RWPE1 (cell line): ENCODE data around the gene ARHGAP1.

Experiments used
- CTCF ChIA-PET: fragments of 350-600 bp; sonication (Branson Sonifier 250); formaldehyde crosslinking; extraction: SDS; loops from one replicate; lab custom pipeline; 2021; lab: Yijun Ruan, JAX
- POLR2A ChIA-PET: fragments of 400-600 bp; formaldehyde crosslinking; extraction: SDS; loops from one replicate; lab custom pipeline; 2020; ENCODE audit warnings: antibody characterized with exemption; ENCODE audit not compliant: low non-redundant PET; lab: Yijun Ruan, JAX
- DNase-seq: peaks from one replicate; pipeline ENCODE4 v3.0.0; 2012; ENCODE audit warnings: low spot score
- H3K27ac ChIP-seq: fragments of 450-650 bp; 2 replicates; pipeline ENCODE4 v1.5.1; 2017
- TF ChIP-seq, protein P1 (sequence below): fragments of 450-650 bp; conservative IDR thresholded peaks from 2 replicates; pipeline ENCODE4 v1.5.1; 2017; ENCODE audit warnings: low read depth, mild to moderate bottlenecking

ARHGAP1 gene

GRCh38 chr11:46682773-46683752 is 17.4 kb downstream of the ARHGAP1 start:
- TF ChIP-seq, protein P1, sequence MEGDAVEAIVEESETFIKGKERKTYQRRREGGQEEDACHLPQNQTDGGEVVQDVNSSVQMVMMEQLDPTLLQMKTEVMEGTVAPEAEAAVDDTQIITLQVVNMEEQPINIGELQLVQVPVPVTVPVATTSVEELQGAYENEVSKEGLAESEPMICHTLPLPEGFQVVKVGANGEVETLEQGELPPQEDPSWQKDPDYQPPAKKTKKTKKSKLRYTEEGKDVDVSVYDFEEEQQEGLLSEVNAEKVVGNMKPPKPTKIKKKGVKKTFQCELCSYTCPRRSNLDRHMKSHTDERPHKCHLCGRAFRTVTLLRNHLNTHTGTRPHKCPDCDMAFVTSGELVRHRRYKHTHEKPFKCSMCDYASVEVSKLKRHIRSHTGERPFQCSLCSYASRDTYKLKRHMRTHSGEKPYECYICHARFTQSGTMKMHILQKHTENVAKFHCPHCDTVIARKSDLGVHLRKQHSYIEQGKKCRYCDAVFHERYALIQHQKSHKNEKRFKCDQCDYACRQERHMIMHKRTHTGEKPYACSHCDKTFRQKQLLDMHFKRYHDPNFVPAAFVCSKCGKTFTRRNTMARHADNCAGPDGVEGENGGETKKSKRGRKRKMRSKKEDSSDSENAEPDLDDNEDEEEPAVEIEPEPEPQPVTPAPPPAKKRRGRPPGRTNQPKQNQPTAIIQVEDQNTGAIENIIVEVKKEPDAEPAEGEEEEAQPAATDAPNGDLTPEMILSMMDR, result no peak
- DNase-seq, result no peak
- CTCF ChIA-PET, result interaction anchor here (0.6 kb wide), 2 partner anchors 19 to 1104 kb away, joined by 3 to 5 read pairs; no protein-coding TSS in a partner anchor
- POLR2A ChIA-PET, result interaction anchor here (1.6 kb wide), 1 partner anchor 18 kb away, joined by 6 read pairs; the partner anchor contains the start of genes ARHGAP1 and ZNF408
- peak overlapping the region; percentile 65 for H3K27ac ChIP-seq

- ChIA-PET CTCF (no interaction called here), POLR2A (no interaction called here)
- TF ChIP-seq, protein P1, result no peak
- H3K27ac ChIP-seq, result peak overlapping the region; percentile 20
- no peak for DNase-seq
These were observed 18.6 kb downstream of the ARHGAP1 start for GRCh38 chr11:46681814-46682213.

- TF ChIP-seq, protein P1, result no peak
- H3K27ac ChIP-seq, result 0 out of 2 replicates have a peak overlapping the region, but pooled peaks have one; percentile 15
- CTCF ChIA-PET, result no interaction called here
- no peak for DNase-seq
- POLR2A ChIA-PET, result no interaction called here
These were observed 19.6 kb downstream of the ARHGAP1 start for GRCh38 chr11:46680815-46681214.

DNA sequence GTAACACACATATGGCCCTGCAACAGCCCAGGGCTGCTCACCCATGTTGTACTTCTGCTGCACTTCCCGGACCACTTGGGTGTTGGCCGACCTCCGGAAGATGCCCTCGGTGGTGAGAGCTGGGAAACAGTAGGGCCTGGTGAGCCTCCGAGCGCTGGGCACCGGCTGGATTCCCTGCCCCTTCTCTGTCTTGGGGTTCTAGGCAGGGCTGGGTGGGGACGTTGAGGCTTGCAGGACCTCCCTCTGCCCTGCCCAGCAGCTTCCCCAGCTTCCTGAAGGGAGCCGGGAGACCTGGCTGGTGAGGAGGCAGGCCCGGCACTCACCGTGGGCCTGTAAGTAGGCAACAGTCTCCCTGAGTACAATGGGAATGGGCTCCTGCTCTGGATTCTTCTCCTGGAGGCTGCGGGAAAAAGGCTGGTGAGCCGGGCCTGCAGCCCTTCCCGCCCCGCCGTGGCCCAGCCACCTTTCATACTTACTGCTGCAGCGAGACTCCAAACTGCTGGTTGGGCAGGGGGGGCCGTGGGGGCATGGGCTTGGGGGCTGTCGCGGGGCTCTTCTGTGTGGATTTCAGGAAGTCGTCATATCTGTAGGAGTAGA is 20.2 kb downstream of the ARHGAP1 start:
- CTCF ChIA-PET, result no interaction called here
- DNase-seq, result no peak
- POLR2A ChIA-PET, result no interaction called here
- TF ChIP-seq, protein P1, result no peak
- peak overlapping the region; percentile 15; the same call in 1 of the 2 replicates for H3K27ac ChIP-seq

DNA sequence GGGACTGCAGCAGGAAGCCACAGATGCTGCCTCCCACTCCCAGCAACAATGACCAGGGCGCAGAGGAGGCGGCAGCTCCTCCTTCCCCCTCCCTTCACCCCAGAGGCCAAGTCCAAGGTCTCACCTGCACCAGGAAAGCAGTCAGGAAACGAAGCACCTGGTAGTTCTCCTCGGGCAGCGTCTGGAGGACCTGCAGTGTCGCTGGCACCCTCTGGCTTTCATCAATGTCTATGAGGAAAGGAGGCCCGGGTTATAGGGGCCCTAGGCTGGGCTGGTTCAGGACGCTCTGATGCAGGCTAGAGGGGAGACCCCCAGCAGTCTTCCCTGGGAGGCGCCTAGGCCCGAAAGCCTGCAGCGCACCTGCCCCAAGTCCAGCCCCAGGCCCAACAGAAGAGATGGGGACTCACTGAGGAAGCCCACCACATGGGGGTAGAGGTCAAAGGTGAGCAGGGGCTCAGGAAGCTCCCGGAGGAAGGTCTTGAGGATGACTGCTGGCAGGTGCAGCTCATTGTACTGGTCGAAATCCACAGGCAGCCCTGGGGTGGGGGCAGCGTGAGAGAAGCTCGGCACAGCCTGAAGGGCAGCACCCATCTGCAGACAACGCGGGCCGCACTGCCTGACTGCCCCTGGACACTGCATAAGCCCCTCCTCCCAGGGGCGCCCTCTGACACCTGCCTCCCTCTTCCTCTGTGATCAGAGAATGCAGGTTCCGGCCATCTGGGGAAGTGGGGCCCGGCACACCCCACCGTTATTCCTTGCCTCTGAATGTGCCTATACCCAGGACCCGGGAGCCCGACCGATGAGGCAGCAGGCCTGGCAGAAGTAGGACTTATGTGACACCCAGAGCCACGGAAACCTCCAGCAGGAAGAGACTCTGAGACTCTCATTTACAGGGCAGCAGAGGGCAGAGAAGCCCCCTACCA is 20.9 kb downstream of the ARHGAP1 start:
- ChIA-PET POLR2A (no interaction called here), CTCF (no interaction called here)
- peak overlapping the region; percentile 85 for H3K27ac ChIP-seq

More for the DNA sequence above, 20.9 kb downstream of the ARHGAP1 start:
- no peak for DNase-seq
- TF ChIP-seq, protein P1, result no peak
